Natural killer cell treated with Interleukin-12 subunit alpha and Interleukin-12 subunit beta and Interleukin-15 and Interleukin-18, amount 100 ng/mL, for 72 hours (primary cell): ENCODE results near the gene RNF181. TPM values are rescaled to one million over a fixed set of nuclear protein-coding genes. Genes with fewer than 3 reads are reported as not detected.
"Not testable (repeated sequence)": the region's sequence is repeated elsewhere in the genome, so short reads cannot be mapped to it uniquely, and the experiment has no call there.

Experiments
- ATAC-seq, 2 donors: fragments of 150-1000 bp; cut with Tn5 transposase in 1 of 2; sonication (Bioruptor Pico), chemical (Tn5 transposase) in 1 of 2; 2 replicates each; pipeline ENCODE4 v1.10.0; 2021
- DNase-seq: peaks from one replicate; pipeline ENCODE4 v3.0.0; 2022; ENCODE audit warnings: low spot score
- H3K27ac Mint-ChIP-seq, 2 donors: 1 replicate in 1 of 2; 2 replicates in 1 of 2; pipeline ENCODE4 v1.8.0; 2022; ENCODE audit warnings: mixed read lengths in 2 of 2, mild to moderate bottlenecking in 1 of 2, moderate library complexity in 1 of 2
- H3K27me3 Mint-ChIP-seq, 2 donors: 1 replicate in 1 of 2; 2 replicates in 1 of 2; pipeline ENCODE4 v1.8.0; 2022; ENCODE audit warnings: mixed read lengths in 2 of 2
- H3K36me3 Mint-ChIP-seq: one replicate; pipeline ENCODE4 v1.8.0; 2022; ENCODE audit warnings: mixed read lengths
- H3K4me1 Mint-ChIP-seq, 2 donors: 1 replicate in 1 of 2; 2 replicates in 1 of 2; pipeline ENCODE4 v1.8.0; 2022; ENCODE audit warnings: low read depth in 2 of 2, mixed read lengths in 2 of 2, mild to moderate bottlenecking in 1 of 2
- H3K4me3 Mint-ChIP-seq: one replicate; pipeline ENCODE4 v1.8.0; 2022; ENCODE audit warnings: mixed read lengths
- H3K9me3 Mint-ChIP-seq: 2 replicates; pipeline ENCODE4 v1.8.0; 2022; ENCODE audit warnings: mixed read lengths
- total RNA-seq, 2 donors: library from RNA; stranded (reverse); gene quantifications; one replicate each; pipeline ENCODE4 v1.2.3, GENCODE V29; 2022

Gene RNF181
- total RNA-seq, 2 donors from 2014 or later: 116 to 149 TPM

GRCh38 chr2:85582492-85582891 is 13.1 kb upstream of the RNF181 start:
- Mint-ChIP-seq H3K27ac (peak overlapping the region in 1 of 2 donors; percentile 84), H3K4me3 (no peak overlapping the region), H3K36me3 (peaks cover 13% of the 10 kb centered on the region), H3K27me3 (no peaks in the 10 kb centered on the region), H3K4me1 (peaks cover 53 to 55% of the 10 kb centered on the region in 2 donors), H3K9me3 (no peaks in the 10 kb centered on the region)
- ATAC-seq (no peak), DNase-seq (no peak)

- peak; percentile 81 to 84 for ATAC-seq
- DNase-seq: peak; percentile 80
- Mint-ChIP-seq H3K27ac (peak overlapping the region; percentile 84 to 95), H3K36me3 (peaks cover 13% of the 10 kb centered on the region), H3K27me3 (no peaks in the 10 kb centered on the region), H3K9me3 (no peaks in the 10 kb centered on the region), H3K4me3 (peak overlapping the region; percentile 90), H3K4me1 (peaks cover 52 to 57% of the 10 kb centered on the region in 2 donors)
These were observed 11.7 kb upstream of the RNF181 start for GRCh38 chr2:85583667-85584353.

GRCh38 chr2:85584354-85584856 is 11.1 kb upstream of the RNF181 start, which contains the start of gene VAMP5:
Gene VAMP5, plus strand, starts transcription at chr2:85584431. Its CDS starts 60 bp downstream, at chr2:85584491.
- H3K9me3 Mint-ChIP-seq: no peaks in the 10 kb centered on the region
- peaks cover 50 to 57% of the 10 kb centered on the region in 2 donors for H3K4me1 Mint-ChIP-seq
- no peak for DNase-seq
- H3K27ac Mint-ChIP-seq: peak within 1 kb of the TSS; percentile 84 to 95
- peak within 1 kb of the TSS; percentile 90 for H3K4me3 Mint-ChIP-seq
- peaks cover 13% of the 10 kb centered on the region for H3K36me3 Mint-ChIP-seq
- no peaks in the 10 kb centered on the region for H3K27me3 Mint-ChIP-seq
- ATAC-seq: peak; percentile 74 to 86

GRCh38 chr2:85584857-85585780 is 10.4 kb upstream of the RNF181 start:
- peak overlapping the region; percentile 78 for H3K4me3 Mint-ChIP-seq
- no peaks in the 10 kb centered on the region for H3K27me3 Mint-ChIP-seq
- H3K9me3 Mint-ChIP-seq: no peaks in the 10 kb centered on the region
- DNase-seq: no peak
- H3K27ac Mint-ChIP-seq: peak overlapping the region; percentile 76 to 95
- H3K36me3 Mint-ChIP-seq: peaks cover 13% of the 10 kb centered on the region
- H3K4me1 Mint-ChIP-seq: peaks cover 48 to 55% of the 10 kb centered on the region in 2 donors
- ATAC-seq: peak; percentile 11 to 52

- Mint-ChIP-seq H3K4me3 (peak overlapping the region; percentile 78), H3K4me1 (peaks cover 51 to 57% of the 10 kb centered on the region in 2 donors), H3K27me3 (no peaks in the 10 kb centered on the region), H3K36me3 (peaks cover 13% of the 10 kb centered on the region), H3K27ac (peak overlapping the region; percentile 76 to 95), H3K9me3 (no peaks in the 10 kb centered on the region)
- no peak for ATAC-seq
- no peak for DNase-seq
These were observed 9.8 kb upstream of the RNF181 start for GRCh38 chr2:85585781-85586105.

- Mint-ChIP-seq H3K36me3 (no peaks in the 10 kb centered on the region), H3K4me1 (peaks cover 44 to 46% of the 10 kb centered on the region in 2 donors), H3K9me3 (no peaks in the 10 kb centered on the region), H3K27ac (peak overlapping the region; percentile 46 to 64), H3K27me3 (no peaks in the 10 kb centered on the region), H3K4me3 (no peak overlapping the region)
- no peak for ATAC-seq
- DNase-seq: no peak
These were observed 7.3 kb upstream of the RNF181 start for GRCh38 chr2:85588236-85588635.

- Mint-ChIP-seq H3K4me1 (peaks cover 40 to 42% of the 10 kb centered on the region in 2 donors), H3K4me3 (no peak overlapping the region), H3K27me3 (no peaks in the 10 kb centered on the region), H3K27ac (peak overlapping the region; percentile 46 to 64), H3K36me3 (no peaks in the 10 kb centered on the region), H3K9me3 (no peaks in the 10 kb centered on the region)
- ATAC-seq: no peak
- DNase-seq: no peak
These were observed 6.9 kb upstream of the RNF181 start for GRCh38 chr2:85588645-85589044.

GRCh38 chr2:85589181-85589580 is 6.4 kb upstream of the RNF181 start:
- no peak for ATAC-seq

GRCh38 chr2:85589982-85590791 is 5.4 kb upstream of the RNF181 start:
- Mint-ChIP-seq H3K9me3 (no peaks in the 10 kb centered on the region), H3K36me3 (no peaks in the 10 kb centered on the region), H3K27me3 (no peaks in the 10 kb centered on the region), H3K4me1 (peaks cover 40 to 42% of the 10 kb centered on the region in 2 donors), H3K27ac (peak overlapping the region in 1 of 2 donors; percentile 42), H3K4me3 (no peak overlapping the region)
- ATAC-seq (no peak), DNase-seq (peak; percentile 38)

More at GRCh38 chr2:85589181-85589580, 6.4 kb upstream of the RNF181 start:
- no peak overlapping the region for H3K4me3 Mint-ChIP-seq
- H3K4me1 Mint-ChIP-seq: peaks cover 39 to 40% of the 10 kb centered on the region in 2 donors
- peak overlapping the region; percentile 46 to 64 for H3K27ac Mint-ChIP-seq
- H3K27me3 Mint-ChIP-seq: no peaks in the 10 kb centered on the region
- no peaks in the 10 kb centered on the region for H3K9me3 Mint-ChIP-seq
- no peaks in the 10 kb centered on the region for H3K36me3 Mint-ChIP-seq
- DNase-seq: no peak

- ATAC-seq (no peak), DNase-seq (no peak)
- H3K27me3 Mint-ChIP-seq: no peaks in the 10 kb centered on the region
- no peaks in the 10 kb centered on the region for H3K36me3 Mint-ChIP-seq
- H3K9me3 Mint-ChIP-seq: no peaks in the 10 kb centered on the region
- no peak overlapping the region for H3K27ac Mint-ChIP-seq
- no peak overlapping the region for H3K4me3 Mint-ChIP-seq
- H3K4me1 Mint-ChIP-seq: peaks cover 39 to 40% of the 10 kb centered on the region in 2 donors
These were observed 4.6 kb upstream of the RNF181 start for GRCh38 chr2:85590950-85591349.

GRCh38 chr2:85591563-85591962 is 4.0 kb upstream of the RNF181 start:
- H3K4me3 Mint-ChIP-seq: no peak overlapping the region
- ATAC-seq (no peak), DNase-seq (no peak)
- H3K36me3 Mint-ChIP-seq: no peaks in the 10 kb centered on the region
- H3K4me1 Mint-ChIP-seq: peaks cover 42 to 44% of the 10 kb centered on the region in 2 donors
- no peak overlapping the region for H3K27ac Mint-ChIP-seq
- no peaks in the 10 kb centered on the region for H3K9me3 Mint-ChIP-seq
- H3K27me3 Mint-ChIP-seq: no peaks in the 10 kb centered on the region

GRCh38 chr2:85592299-85592698 is 3.2 kb upstream of the RNF181 start:
- not testable (repeated sequence) for H3K27me3 Mint-ChIP-seq, H3K27ac Mint-ChIP-seq, DNase-seq, H3K4me3 Mint-ChIP-seq, ATAC-seq, H3K36me3 Mint-ChIP-seq, H3K9me3 Mint-ChIP-seq
- H3K4me1 Mint-ChIP-seq: peaks cover 47 to 49% of the 10 kb centered on the region in 2 donors

GRCh38 chr2:85593023-85593422 is 2.5 kb upstream of the RNF181 start:
- peaks cover 41 to 42% of the 10 kb centered on the region in 2 donors for H3K4me1 Mint-ChIP-seq
- ATAC-seq (no peak), DNase-seq (peak; percentile 32)
- H3K27ac Mint-ChIP-seq: peak overlapping the region; percentile 39 to 100
- H3K27me3 Mint-ChIP-seq: no peaks in the 10 kb centered on the region
- peak overlapping the region; percentile 36 for H3K4me3 Mint-ChIP-seq
- no peaks in the 10 kb centered on the region for H3K9me3 Mint-ChIP-seq
- no peaks in the 10 kb centered on the region for H3K36me3 Mint-ChIP-seq
